ENCODE results near the gene OSTN.
"Not testable (repeated sequence)": the region's sequence is repeated elsewhere in the genome, so short reads cannot be mapped to it uniquely, and the experiment has no call there.

Gene OSTN

GRCh38 chr3:191188246-191188645, 10.8 kb upstream of the OSTN start:
- H3K4me3 ChIP-seq (ENCODE audit: low read length); H3K9me3 ChIP-seq (ENCODE audit: control insufficient read depth, low read length); H3K9ac ChIP-seq (ENCODE audit: low read length); H3K36me3 ChIP-seq (ENCODE audit: control insufficient read depth, insufficient read depth, low read length, severe bottlenecking); H3K27me3 ChIP-seq (replicated peaks; ENCODE audit: control insufficient read depth, insufficient read depth, low read length); DNase-seq (ENCODE audit: low read depth); H3K4me1 ChIP-seq (ENCODE audit: control insufficient read depth, insufficient read depth, low read length): not testable (repeated sequence)

DNA sequence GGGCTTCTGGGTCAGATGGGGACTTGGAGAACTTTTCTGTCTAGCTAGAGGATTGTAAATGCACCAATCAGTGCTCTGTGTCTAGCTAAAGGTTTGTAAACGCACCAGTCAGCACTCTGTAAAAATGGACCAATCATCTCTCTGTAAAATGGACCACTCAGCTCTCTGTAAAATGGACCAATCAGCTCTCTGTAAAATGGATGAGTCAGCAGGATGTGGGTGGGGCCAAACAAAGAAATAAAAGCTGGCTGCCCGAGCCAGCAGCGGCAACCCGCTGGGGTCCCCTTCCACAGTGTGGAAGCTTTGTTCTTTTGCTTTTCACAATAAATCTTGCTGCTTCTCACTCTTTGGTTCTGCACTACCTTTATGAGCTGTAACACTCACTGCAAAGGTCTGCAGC, 6.8 kb upstream of the OSTN start:
- H3K9ac ChIP-seq (ENCODE audit: low read length); H3K27me3 ChIP-seq (replicated peaks; ENCODE audit: control insufficient read depth, insufficient read depth, low read length); H3K4me1 ChIP-seq (ENCODE audit: control insufficient read depth, insufficient read depth, low read length); H3K9me3 ChIP-seq (ENCODE audit: control insufficient read depth, low read length); H3K36me3 ChIP-seq (ENCODE audit: control insufficient read depth, insufficient read depth, low read length, severe bottlenecking); DNase-seq (ENCODE audit: low read depth); H3K4me3 ChIP-seq (ENCODE audit: low read length): not testable (repeated sequence)

- H3K4me1 ChIP-seq (ENCODE audit: control insufficient read depth, insufficient read depth, low read length): no peaks in the 10 kb centered on the region
- no peak for DNase-seq (ENCODE audit: low read depth)
- no peaks in the 10 kb centered on the region for H3K9me3 ChIP-seq (ENCODE audit: control insufficient read depth, low read length)
- H3K27me3 ChIP-seq (replicated peaks; ENCODE audit: control insufficient read depth, insufficient read depth, low read length): no peaks in the 10 kb centered on the region
- H3K36me3 ChIP-seq (ENCODE audit: control insufficient read depth, insufficient read depth, low read length, severe bottlenecking): no peaks in the 10 kb centered on the region
- no peak overlapping the region for H3K4me3 ChIP-seq (ENCODE audit: low read length)
- no peak overlapping the region for H3K9ac ChIP-seq (ENCODE audit: low read length)
Measured at GRCh38 chr3:191192941-191193340, 6.1 kb upstream of the OSTN start.

DNA sequence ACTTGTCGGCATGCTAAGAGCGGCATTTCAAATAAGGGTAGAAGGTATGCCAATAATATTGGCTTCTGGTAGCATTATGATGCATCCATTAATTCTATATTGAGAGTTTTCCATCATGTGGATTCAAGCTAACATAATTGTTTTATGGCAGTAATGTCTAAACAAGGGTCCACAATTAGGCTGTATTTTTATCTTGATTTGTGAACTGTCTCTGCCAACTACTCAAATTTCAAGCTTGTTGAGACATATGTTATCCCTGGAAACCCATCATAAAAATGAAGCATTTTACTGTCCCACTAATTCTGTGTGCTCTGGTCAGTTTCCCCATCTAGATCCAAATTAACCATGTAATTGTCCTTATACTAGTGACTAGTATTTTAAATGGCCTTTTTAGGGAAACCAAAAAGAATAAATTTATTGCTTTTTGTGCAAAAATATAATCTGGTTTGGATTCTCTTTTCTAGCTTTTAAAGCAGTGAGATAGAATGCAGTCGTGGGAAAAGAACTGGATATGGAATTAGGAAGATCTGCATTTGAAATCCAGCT, 1.2 kb upstream of the OSTN start:
- H3K9ac ChIP-seq (ENCODE audit: low read length): no peak overlapping the region
- H3K4me1 ChIP-seq (ENCODE audit: control insufficient read depth, insufficient read depth, low read length): no peaks in the 10 kb centered on the region
- no peaks in the 10 kb centered on the region for H3K9me3 ChIP-seq (ENCODE audit: control insufficient read depth, low read length)
- no peak for DNase-seq (ENCODE audit: low read depth)
- H3K4me3 ChIP-seq (ENCODE audit: low read length): no peak overlapping the region
- H3K27me3 ChIP-seq (replicated peaks; ENCODE audit: control insufficient read depth, insufficient read depth, low read length): no peaks in the 10 kb centered on the region
- H3K36me3 ChIP-seq (ENCODE audit: control insufficient read depth, insufficient read depth, low read length, severe bottlenecking): no peaks in the 10 kb centered on the region

GRCh38 chr3:191198480-191198879, 561 bp upstream of the OSTN start:
- no peaks in the 10 kb centered on the region for H3K4me1 ChIP-seq (ENCODE audit: control insufficient read depth, insufficient read depth, low read length)
- no peaks in the 10 kb centered on the region for H3K27me3 ChIP-seq (replicated peaks; ENCODE audit: control insufficient read depth, insufficient read depth, low read length)
- no peaks in the 10 kb centered on the region for H3K36me3 ChIP-seq (ENCODE audit: control insufficient read depth, insufficient read depth, low read length, severe bottlenecking)
- no peak for DNase-seq (ENCODE audit: low read depth)
- no peak overlapping the region for H3K9ac ChIP-seq (ENCODE audit: low read length)
- no peak overlapping the region for H3K4me3 ChIP-seq (ENCODE audit: low read length)
- no peaks in the 10 kb centered on the region for H3K9me3 ChIP-seq (ENCODE audit: control insufficient read depth, low read length)

DNA sequence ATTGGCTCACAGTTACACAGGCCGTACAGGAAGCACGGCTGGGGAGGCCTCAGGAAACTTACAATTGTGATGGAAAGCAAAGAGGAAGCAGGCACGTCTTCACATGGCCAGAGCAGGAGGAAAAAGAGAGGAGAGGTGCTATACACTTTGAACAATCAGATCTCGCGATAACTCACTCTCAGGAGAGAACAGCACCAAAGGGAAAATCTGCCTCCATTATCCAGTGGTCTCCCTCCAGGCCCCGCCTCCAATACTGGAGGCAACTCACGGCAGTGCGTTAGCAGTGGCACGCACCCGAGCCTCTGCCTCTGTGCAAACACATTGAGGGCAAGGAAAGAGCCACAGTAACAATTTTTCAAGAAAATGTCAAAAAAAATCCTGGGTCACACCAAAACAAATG, 11.0 kb downstream of the OSTN start:
- Histone ChIP-seq H3K4me1 (ENCODE audit: control insufficient read depth, insufficient read depth, low read length) (no peaks in the 10 kb centered on the region), H3K9me3 (ENCODE audit: control insufficient read depth, low read length) (no peaks in the 10 kb centered on the region), H3K27me3 (replicated peaks; ENCODE audit: control insufficient read depth, insufficient read depth, low read length) (no peaks in the 10 kb centered on the region), H3K4me3 (ENCODE audit: low read length) (no peak overlapping the region), H3K9ac (ENCODE audit: low read length) (no peak overlapping the region), H3K36me3 (ENCODE audit: control insufficient read depth, insufficient read depth, low read length, severe bottlenecking) (no peaks in the 10 kb centered on the region)
- no peak for DNase-seq (ENCODE audit: low read depth)

GRCh38 chr3:191216510-191216909, 17.5 kb downstream of the OSTN start:
- Histone ChIP-seq H3K4me3 (ENCODE audit: low read length) (peak overlapping the region; percentile 26), H3K9ac (ENCODE audit: low read length) (no peak overlapping the region), H3K36me3 (ENCODE audit: control insufficient read depth, insufficient read depth, low read length, severe bottlenecking) (no peaks in the 10 kb centered on the region), H3K9me3 (ENCODE audit: control insufficient read depth, low read length) (no peaks in the 10 kb centered on the region), H3K27me3 (replicated peaks; ENCODE audit: control insufficient read depth, insufficient read depth, low read length) (no peaks in the 10 kb centered on the region), H3K4me1 (ENCODE audit: control insufficient read depth, insufficient read depth, low read length) (peaks cover 31% of the 10 kb centered on the region)
- DNase-seq (ENCODE audit: low read depth): no peak

- no peaks in the 10 kb centered on the region for H3K36me3 ChIP-seq (ENCODE audit: control insufficient read depth, insufficient read depth, low read length, severe bottlenecking)
- H3K4me1 ChIP-seq (ENCODE audit: control insufficient read depth, insufficient read depth, low read length): peaks cover 31% of the 10 kb centered on the region
- H3K4me3 ChIP-seq (ENCODE audit: low read length): peak overlapping the region; percentile 26
- no peaks in the 10 kb centered on the region for H3K9me3 ChIP-seq (ENCODE audit: control insufficient read depth, low read length)
- H3K9ac ChIP-seq (ENCODE audit: low read length): no peak overlapping the region
- no peaks in the 10 kb centered on the region for H3K27me3 ChIP-seq (replicated peaks; ENCODE audit: control insufficient read depth, insufficient read depth, low read length)
- no peak for DNase-seq (ENCODE audit: low read depth)
Measured at GRCh38 chr3:191217301-191217700, 18.3 kb downstream of the OSTN start.

GRCh38 chr3:191220908-191221307, 21.9 kb downstream of the OSTN start:
- no peak for DNase-seq (ENCODE audit: low read depth)
- no peaks in the 10 kb centered on the region for H3K27me3 ChIP-seq (replicated peaks; ENCODE audit: control insufficient read depth, insufficient read depth, low read length)
- H3K4me3 ChIP-seq (ENCODE audit: low read length): no peak overlapping the region
- H3K9ac ChIP-seq (ENCODE audit: low read length): no peak overlapping the region
- no peaks in the 10 kb centered on the region for H3K9me3 ChIP-seq (ENCODE audit: control insufficient read depth, low read length)
- H3K36me3 ChIP-seq (ENCODE audit: control insufficient read depth, insufficient read depth, low read length, severe bottlenecking): no peaks in the 10 kb centered on the region
- H3K4me1 ChIP-seq (ENCODE audit: control insufficient read depth, insufficient read depth, low read length): peaks cover 30% of the 10 kb centered on the region

DNA sequence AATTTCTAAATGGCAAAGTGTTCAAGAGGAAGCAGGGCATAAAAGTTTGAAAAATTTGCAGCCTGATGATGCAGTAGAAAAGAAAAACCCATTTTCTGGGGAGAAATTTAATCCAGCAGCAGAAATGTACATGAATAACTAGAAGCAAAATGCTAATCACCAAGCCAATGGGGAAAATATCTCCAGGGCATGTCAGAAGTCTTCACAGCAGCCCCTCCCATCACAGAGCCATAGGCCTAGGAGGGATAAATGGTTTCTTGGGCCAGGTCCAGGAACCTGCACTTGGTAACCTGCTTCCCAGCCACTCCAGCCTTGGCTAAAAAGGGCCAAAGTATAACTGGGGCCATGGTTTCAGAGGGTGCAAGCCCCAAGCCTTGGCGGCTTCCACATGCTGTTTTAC, 22.6 kb downstream of the OSTN start:
- H3K4me3 ChIP-seq (ENCODE audit: low read length): no peak overlapping the region
- H3K4me1 ChIP-seq (ENCODE audit: control insufficient read depth, insufficient read depth, low read length): peaks cover 23% of the 10 kb centered on the region
- no peak for DNase-seq (ENCODE audit: low read depth)
- H3K36me3 ChIP-seq (ENCODE audit: control insufficient read depth, insufficient read depth, low read length, severe bottlenecking): no peaks in the 10 kb centered on the region
- H3K9ac ChIP-seq (ENCODE audit: low read length): no peak overlapping the region
- H3K27me3 ChIP-seq (replicated peaks; ENCODE audit: control insufficient read depth, insufficient read depth, low read length): no peaks in the 10 kb centered on the region
- H3K9me3 ChIP-seq (ENCODE audit: control insufficient read depth, low read length): no peaks in the 10 kb centered on the region

- H3K27me3 ChIP-seq (replicated peaks; ENCODE audit: control insufficient read depth, insufficient read depth, low read length): no peaks in the 10 kb centered on the region
- DNase-seq (ENCODE audit: low read depth): no peak
- H3K4me1 ChIP-seq (ENCODE audit: control insufficient read depth, insufficient read depth, low read length): no peaks in the 10 kb centered on the region
- H3K36me3 ChIP-seq (ENCODE audit: control insufficient read depth, insufficient read depth, low read length, severe bottlenecking): no peaks in the 10 kb centered on the region
- no peak overlapping the region for H3K9ac ChIP-seq (ENCODE audit: low read length)
- no peak overlapping the region for H3K4me3 ChIP-seq (ENCODE audit: low read length)
- no peaks in the 10 kb centered on the region for H3K9me3 ChIP-seq (ENCODE audit: control insufficient read depth, low read length)
Measured at GRCh38 chr3:191227541-191227940, 28.5 kb downstream of the OSTN start.

DNA sequence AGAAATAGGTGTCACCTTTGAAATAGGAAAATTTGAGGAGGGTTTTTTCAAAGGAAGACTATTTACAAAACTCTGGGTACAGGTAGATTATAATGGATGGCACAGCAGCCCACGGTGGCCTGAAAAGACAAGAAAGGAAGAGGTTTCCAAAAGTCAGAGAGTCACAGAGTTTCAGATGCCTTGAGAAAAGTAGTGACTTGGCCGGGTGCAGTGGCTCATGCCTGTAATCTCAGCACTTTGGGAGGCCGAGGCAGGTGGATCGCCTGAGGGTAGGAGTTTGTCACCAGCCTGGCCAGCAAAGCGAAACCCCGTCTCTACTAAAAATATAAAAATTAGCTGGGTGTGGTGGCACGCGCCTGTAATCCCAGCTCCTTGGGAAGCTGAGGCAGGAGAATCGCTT, 35.2 kb downstream of the OSTN start:
- no peak overlapping the region for H3K9ac ChIP-seq (ENCODE audit: low read length)
- DNase-seq (ENCODE audit: low read depth): no peak
- H3K4me1 ChIP-seq (ENCODE audit: control insufficient read depth, insufficient read depth, low read length): peaks cover 25% of the 10 kb centered on the region
- no peaks in the 10 kb centered on the region for H3K36me3 ChIP-seq (ENCODE audit: control insufficient read depth, insufficient read depth, low read length, severe bottlenecking)
- no peaks in the 10 kb centered on the region for H3K9me3 ChIP-seq (ENCODE audit: control insufficient read depth, low read length)
- H3K4me3 ChIP-seq (ENCODE audit: low read length): no peak overlapping the region
- H3K27me3 ChIP-seq (replicated peaks; ENCODE audit: control insufficient read depth, insufficient read depth, low read length): no peaks in the 10 kb centered on the region
